GM18508 (cell line): ENCODE data around the gene AOC3.
"Not testable (repeated sequence)": the region's sequence is repeated elsewhere in the genome, so short reads cannot be mapped to it uniquely, and the experiment has no call there.

Source experiments
- ATAC-seq: cut with Tn5 transposase; IDR thresholded peaks from one replicate; pipeline ENCODE4 v1.9.1; 2021; ENCODE audit warnings: moderate number of reproducible peaks; ENCODE audit not compliant: insufficient read depth, unreplicated experiment

AOC3 gene

DNA sequence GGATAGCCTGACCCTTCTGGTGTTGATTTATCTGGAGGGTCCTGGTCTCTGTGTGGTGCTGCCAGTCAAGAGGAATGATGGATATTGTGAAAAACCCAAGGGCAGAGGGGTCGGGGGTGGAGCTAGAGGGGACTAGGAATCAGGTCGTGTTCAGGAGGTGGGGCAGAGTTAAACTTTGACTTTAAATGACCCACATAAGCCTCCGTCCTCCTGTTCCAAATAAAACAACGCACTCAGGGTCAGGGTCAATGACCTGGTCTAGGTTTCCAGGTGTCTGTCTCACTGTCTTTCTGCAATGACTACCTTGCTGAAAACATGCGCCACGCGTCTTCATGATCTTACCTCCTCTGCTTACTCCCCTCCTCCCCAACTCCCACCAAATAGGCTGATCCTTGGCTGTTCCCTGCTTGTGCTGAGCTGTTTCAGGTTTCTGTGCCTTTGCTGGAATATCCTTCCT, 14.7 kb downstream of the AOC3 start:
- no peak for ATAC-seq

DNA sequence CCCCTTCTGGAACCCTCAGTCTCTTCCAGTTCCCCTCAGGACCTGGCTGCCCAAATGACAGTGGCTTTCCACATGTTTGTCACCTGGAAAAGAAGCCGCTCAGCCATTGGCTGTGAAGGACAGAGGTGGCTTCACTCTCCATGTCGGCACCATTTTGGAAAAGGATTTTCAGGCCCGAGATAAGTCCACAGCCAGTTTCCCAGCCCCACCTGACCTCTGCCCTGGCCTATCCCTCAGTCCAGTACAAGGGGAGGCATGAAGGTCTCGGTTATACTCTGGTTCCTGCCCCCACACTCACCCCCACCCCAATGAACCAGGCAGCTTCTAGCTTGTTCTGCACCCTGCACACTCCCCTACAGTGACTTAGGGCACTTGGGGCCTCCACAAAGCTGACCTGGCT, 15.2 kb downstream of the AOC3 start:
- ATAC-seq = no peak

GRCh38 chr17:42866631-42867575, 15.9 kb downstream of the AOC3 start:
- no peak for ATAC-seq

DNA sequence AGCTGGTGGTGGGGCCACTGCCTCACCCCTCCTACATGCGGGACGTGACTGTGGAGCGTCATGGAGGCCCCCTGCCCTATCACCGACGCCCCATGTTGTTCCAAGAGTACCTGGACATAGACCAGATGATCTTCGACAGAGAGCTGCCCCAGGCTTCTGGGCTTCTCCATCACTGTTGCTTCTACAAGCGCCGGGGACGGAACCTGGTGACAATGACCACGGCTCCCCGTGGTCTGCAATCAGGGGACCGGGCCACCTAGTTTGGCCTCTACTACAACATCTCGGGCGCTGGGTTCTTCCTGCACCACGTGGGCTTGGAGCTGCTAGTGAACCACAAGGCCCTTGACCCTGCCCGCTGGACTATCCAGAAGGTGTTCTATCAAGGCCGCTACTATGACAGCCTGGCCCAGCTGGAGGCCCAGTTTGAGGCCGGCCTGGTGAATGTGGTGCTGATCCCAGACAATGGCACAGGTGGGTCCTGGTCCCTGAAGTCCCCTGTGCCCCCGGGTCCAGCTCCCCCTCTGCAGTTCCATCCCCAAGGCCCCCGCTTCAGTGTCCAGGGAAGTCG, 16.8 kb downstream of the AOC3 start:
- ATAC-seq = not testable (repeated sequence)

DNA sequence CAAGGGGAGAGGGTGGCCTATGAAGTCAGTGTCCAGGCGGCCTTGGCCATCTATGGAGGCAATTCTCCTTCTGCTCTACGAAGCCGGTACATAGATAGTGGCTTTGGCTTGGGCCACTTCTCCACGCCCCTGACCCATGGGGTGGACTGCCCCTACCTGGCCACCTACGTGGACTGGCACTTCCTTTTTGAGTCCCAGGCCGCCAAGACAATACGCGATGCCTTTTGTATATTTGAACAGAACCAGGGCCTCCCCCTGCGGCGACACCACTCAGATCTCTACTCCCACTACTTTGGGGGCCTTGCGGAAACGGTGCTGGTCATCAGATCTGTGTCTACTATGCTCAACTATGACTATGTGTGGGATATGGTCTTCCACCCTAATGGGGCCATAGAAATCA, 17.3 kb downstream of the AOC3 start:
- ATAC-seq = no peak

DNA sequence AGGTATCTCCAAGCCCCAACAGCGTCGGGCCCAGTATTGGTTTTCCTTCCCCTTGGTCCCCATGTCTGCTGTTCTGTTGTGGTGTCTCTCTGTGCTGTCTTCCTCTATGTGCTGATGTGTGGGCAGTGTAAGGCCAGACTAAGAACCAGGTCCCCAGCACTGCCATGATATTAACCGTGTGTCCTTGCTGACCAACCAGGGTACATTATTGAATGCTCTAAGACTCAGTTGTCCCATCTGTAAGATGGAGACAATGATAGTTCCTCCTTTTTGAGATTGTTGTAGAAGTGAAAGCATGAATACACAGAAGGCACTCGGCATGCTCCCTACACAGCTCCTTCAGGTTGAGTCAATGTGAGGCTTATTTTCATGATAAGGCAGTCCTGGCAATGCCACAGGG, 20.6 kb downstream of the AOC3 start:
- ATAC-seq = no peak

- ATAC-seq = no peak
Measured at GRCh38 chr17:42872251-42872965, 21.4 kb downstream of the AOC3 start.

DNA sequence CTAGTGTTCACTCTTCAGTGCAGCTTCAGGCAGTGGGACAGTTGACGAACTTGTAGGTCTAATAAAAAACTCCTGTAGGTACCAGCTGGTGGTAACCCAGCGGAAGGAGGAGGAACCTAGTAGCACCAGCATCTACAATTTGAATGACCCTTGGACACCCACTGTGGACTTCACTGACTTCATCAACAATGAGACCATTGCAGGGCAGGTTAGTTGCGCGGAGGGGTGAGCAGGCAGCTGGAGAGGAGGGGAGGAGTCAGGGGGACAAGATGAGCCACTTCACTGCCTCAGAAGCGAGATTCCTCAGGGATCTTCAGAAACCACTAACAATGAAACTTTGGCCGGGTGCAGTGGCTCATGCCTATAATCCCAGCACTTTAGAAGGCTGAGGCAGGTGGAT, 22.3 kb downstream of the AOC3 start:
- ATAC-seq = no peak

GRCh38 chr17:42873932-42874695, 23.1 kb downstream of the AOC3 start:
- ATAC-seq = not testable (repeated sequence)

- ATAC-seq = no peak
Measured at GRCh38 chr17:42877037-42877436, 26.0 kb downstream of the AOC3 start.

- no peak for ATAC-seq
Measured at GRCh38 chr17:42878123-42878880, 27.3 kb downstream of the AOC3 start.

- no peak for ATAC-seq
Measured at GRCh38 chr17:42878924-42879595, 28.1 kb downstream of the AOC3 start.

DNA sequence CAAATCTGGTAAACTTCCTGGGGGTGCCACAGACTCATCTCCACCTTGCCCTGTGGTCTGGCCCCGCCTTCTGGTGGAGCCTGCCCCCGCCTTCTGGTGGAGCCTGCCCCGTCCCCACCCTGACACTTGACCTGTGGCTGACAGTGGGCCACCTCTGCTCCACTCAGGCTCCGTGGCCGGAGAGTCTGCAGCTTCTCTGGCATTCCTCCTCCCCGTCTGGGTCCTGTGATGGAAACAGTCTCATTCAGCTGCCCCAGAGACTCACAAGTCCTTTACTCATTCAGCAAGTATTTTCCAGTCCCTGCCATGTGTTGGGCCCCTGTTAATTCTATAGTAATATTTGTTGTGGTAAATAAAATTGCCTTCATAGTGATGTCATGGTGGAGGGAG, 28.6 kb downstream of the AOC3 start:
- no peak for ATAC-seq

DNA sequence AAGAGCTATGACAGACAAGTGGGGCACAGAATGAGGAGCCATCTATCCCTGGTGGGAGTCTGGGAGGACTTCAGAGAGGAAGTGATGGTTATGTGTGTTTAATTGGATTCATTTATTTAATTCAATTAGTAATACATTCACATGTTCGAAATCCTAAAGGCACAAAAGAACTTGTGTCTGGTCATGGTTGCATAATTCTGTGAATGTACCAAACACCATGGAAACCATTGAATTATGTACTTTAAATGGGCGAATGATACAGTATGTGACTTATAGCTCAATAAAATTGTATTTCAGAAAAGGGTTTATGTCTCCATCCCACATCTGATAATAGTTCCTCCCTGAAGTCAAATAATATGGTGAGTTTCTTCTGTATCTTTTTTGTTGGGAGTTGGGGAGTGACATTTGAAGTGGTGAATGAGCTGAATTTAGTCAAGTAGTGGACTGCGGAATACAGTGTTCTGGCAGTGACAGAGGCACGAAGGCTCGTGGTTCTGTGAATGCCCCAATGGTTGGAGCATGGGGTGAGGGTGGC, 29.8 kb downstream of the AOC3 start:
- ATAC-seq = no peak

DNA sequence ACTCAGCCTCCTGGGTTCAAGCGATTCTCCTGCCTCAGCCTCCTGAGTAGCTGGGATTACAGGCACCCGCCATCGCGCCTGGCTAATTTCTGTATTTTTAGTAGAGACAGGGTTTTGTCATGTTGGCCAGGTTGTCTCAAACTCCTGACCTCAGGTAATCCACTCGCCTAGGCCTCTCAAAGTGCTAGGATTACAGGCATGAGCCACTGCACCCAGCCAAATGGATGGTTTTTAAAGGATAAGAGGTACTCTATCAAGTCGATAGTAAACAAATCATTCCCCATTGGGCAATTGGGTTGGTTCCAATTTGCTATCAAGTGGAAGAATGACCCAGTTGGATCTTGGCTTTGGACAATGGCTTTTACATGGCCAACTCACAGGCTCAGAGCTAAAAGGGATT, 30.7 kb downstream of the AOC3 start:
- ATAC-seq = not testable (repeated sequence)

DNA sequence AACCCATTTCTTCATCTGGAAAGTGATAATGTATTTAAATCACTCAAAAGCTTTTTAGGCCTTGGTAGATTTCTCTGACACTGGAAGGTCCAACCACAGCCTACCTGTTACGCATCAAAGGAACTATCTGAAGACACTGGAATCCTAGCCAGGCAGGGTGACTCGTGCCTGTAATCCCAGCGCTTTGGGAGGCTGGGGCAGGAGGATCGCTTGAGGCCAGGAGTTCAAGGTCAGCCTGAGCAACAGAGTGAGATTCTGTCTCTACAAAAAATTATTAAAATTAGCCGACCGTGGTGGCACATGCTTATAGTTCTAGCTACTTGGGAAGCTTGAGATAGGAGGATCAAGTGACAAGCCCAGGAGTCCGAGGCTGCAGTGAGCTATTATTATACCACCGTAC, 31.2 kb downstream of the AOC3 start:
- ATAC-seq = no peak

GRCh38 chr17:42883802-42884558, 33.0 kb downstream of the AOC3 start:
- no peak for ATAC-seq

- not testable (repeated sequence) for ATAC-seq
Measured at GRCh38 chr17:42885806-42886205, 34.8 kb downstream of the AOC3 start.
